ENCODE data around the gene RCBTB2. TPM values are rescaled to one million over a fixed set of nuclear protein-coding genes. Genes with fewer than 3 reads are reported as not detected.

The RCBTB2 gene
- total and polyA plus RNA-seq, 9 donors = 8.2 to 22.6 (median 14.2) TPM

DNA sequence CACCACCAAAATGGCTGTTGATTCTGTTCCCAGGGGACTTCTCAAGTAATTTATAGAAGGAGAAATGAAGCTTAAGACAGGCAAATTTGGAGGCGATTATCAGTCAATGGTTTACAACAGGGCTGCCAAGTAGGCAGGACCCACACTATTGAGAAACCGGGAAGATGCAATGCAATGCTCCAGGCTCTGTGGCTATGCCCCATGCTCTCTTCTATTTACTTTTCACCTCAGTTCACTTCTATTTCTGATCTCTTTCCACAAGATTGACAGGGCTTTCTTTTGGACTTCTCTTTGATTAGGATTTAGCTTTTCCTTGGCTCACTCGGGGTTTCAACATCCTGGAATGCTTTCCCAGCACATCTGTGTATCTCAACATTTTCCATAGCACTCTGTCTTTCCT is 12.7 kb upstream of the RCBTB2 start:
- no peak overlapping the region for H3K27ac ChIP-seq
- H3K27me3 ChIP-seq = no peaks in the 10 kb centered on the region
- H3K9me3 ChIP-seq = no peaks in the 10 kb centered on the region
- 86 to 97% (median 95%) methylated on average over 3 of the region's 3 CpGs for WGBS, 3 donors
- H3K4me3 ChIP-seq = no peak overlapping the region
- H3K4me1 ChIP-seq (ENCODE audit: insufficient read depth) = peaks cover 9% of the 10 kb centered on the region
- TF ChIP-seq, protein P1, sequence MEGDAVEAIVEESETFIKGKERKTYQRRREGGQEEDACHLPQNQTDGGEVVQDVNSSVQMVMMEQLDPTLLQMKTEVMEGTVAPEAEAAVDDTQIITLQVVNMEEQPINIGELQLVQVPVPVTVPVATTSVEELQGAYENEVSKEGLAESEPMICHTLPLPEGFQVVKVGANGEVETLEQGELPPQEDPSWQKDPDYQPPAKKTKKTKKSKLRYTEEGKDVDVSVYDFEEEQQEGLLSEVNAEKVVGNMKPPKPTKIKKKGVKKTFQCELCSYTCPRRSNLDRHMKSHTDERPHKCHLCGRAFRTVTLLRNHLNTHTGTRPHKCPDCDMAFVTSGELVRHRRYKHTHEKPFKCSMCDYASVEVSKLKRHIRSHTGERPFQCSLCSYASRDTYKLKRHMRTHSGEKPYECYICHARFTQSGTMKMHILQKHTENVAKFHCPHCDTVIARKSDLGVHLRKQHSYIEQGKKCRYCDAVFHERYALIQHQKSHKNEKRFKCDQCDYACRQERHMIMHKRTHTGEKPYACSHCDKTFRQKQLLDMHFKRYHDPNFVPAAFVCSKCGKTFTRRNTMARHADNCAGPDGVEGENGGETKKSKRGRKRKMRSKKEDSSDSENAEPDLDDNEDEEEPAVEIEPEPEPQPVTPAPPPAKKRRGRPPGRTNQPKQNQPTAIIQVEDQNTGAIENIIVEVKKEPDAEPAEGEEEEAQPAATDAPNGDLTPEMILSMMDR (IDR thresholded peaks at IDR 0.05) = no peak
- TF ChIP-seq POLR2A (IDR thresholded peaks at IDR 0.05) (no peak), EP300 (IDR thresholded peaks at IDR 0.05) (no peak)
- intact Hi-C loops (cut with DNase I) = no loop called here
- no peak for DNase-seq
- H3K36me3 ChIP-seq = no peaks in the 10 kb centered on the region

- no peaks in the 10 kb centered on the region for H3K27me3 ChIP-seq
- no peaks in the 10 kb centered on the region for H3K9me3 ChIP-seq
- peaks cover 9% of the 10 kb centered on the region for H3K4me1 ChIP-seq (ENCODE audit: insufficient read depth)
- peak overlapping the region in 1 of 2 donors; percentile 57 for H3K27ac ChIP-seq
- TF ChIP-seq POLR2A (IDR thresholded peaks at IDR 0.05) = no peak
- TF ChIP-seq, protein P1 (IDR thresholded peaks at IDR 0.05) = no peak
- TF ChIP-seq EP300 (IDR thresholded peaks at IDR 0.05) = no peak
- intact Hi-C loops (cut with DNase I) = no loop called here
- no peak overlapping the region for H3K4me3 ChIP-seq
- DNase-seq = peak; percentile 61 to 68 (median 63)
- 5 to 8% (median 7%) methylated on average over 11 of the region's 11 CpGs for WGBS, 3 donors
- H3K36me3 ChIP-seq = no peaks in the 10 kb centered on the region
These were observed 9.9 kb upstream of the RCBTB2 start for GRCh38 chr13:48542581-48543341.

DNA sequence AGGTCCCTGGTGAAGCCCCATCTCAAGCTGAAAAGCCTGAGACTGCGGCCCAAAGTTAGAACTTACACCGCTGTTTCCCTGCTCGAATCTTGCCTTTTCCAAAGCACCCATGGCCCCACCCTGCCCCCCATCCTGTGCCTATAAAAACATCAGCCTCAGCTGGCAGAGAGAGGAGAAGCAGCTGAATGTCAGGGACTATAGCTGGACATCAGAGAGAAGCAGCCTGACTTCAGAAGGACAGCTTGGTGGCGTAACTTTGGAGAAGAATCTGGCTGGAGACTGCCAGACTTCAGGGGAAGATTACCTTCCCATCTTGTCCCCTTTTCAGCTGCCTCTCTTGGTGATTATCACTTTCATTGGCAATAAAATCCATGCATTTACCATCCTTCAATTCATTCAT is 9.3 kb upstream of the RCBTB2 start:
- 89 to 92% (median 90%) methylated on average over 4 of the region's 4 CpGs for WGBS, 3 donors
- H3K27ac ChIP-seq = peak overlapping the region in 1 of 2 donors; percentile 57

DNA sequence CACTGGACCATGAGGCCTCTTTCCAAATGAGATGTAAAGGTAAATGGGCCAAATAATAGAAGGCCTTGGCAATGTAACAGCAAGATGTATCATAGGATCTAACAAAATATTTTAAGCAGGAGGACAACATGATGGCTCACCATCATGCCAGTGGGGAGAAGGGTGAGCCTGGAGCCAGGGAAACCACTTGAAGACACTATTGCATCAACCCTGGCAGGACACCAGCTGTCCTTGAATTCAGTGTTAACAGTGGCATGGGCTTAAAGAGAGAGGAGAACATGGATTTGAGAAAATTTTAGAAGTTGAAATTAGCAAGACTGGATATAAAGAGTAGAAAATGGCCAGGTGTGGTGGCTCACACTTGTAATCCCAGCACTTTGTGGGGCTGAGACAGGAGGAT is 6.7 kb upstream of the RCBTB2 start:
- Histone ChIP-seq H3K27ac (no peak overlapping the region), H3K4me1 (ENCODE audit: insufficient read depth) (peaks cover 9% of the 10 kb centered on the region), H3K9me3 (no peaks in the 10 kb centered on the region), H3K4me3 (no peak overlapping the region), H3K36me3 (no peaks in the 10 kb centered on the region), H3K27me3 (no peaks in the 10 kb centered on the region)
- TF ChIP-seq, protein P1 (IDR thresholded peaks at IDR 0.05) = no peak
- TF ChIP-seq EP300 (IDR thresholded peaks at IDR 0.05) (no peak), POLR2A (IDR thresholded peaks at IDR 0.05) (no peak)
- no peak for DNase-seq
- intact Hi-C loops (cut with DNase I) = no loop called here

More for the DNA sequence above, 9.3 kb upstream of the RCBTB2 start:
- no peaks in the 10 kb centered on the region for H3K36me3 ChIP-seq
- no peak for TF ChIP-seq POLR2A (IDR thresholded peaks at IDR 0.05)
- TF ChIP-seq, protein P1 (IDR thresholded peaks at IDR 0.05) = no peak
- no peak for TF ChIP-seq EP300 (IDR thresholded peaks at IDR 0.05)
- intact Hi-C loops (cut with DNase I) = no loop called here
- H3K4me3 ChIP-seq = no peak overlapping the region
- DNase-seq = no peak
- H3K9me3 ChIP-seq = no peaks in the 10 kb centered on the region
- H3K4me1 ChIP-seq (ENCODE audit: insufficient read depth) = peaks cover 9% of the 10 kb centered on the region
- H3K27me3 ChIP-seq = no peaks in the 10 kb centered on the region

Measured in ovary (tissue), 9 donors.